ENCODE results near the gene DSEL. TPM values are rescaled to one million over a fixed set of nuclear protein-coding genes. Genes with fewer than 3 reads are reported as not detected.

Gene DSEL
- total RNA-seq, 1 donor from 2014 or later, result 10.9 TPM

DNA sequence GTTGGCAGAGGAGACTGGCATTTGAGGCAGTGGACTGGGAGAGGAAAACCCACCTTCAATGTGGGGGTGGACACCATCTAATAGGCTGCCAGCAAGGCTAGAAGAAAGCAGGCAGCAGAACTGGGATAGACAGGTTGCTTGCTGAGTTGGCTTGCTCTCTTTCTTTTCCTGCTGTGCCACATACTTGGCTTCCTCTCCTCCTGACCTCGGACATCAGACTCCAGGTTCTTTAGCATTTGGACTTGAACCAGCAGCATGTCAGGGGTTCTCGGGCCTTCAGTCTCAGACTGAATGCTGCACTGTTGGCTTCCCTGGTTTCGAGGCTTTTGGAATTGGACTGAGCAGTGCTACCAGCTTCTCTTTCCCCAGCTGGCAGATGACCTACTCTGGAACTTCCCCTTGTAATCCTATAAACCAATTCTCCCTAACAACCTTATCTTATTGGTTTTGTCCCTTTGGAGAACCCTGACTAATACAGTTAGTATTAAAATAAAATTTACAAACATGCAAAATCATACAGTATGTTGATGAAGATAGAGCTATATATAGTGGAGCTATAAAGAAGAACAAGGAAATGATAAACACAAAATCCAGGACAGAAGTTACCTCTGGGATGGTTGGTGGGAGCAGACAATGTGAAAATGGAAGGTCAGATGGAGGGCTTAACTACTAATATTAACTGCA is 15.9 kb downstream of the DSEL start:
- no peaks in the 10 kb centered on the region for H3K4me1 ChIP-seq
- TF ChIP-seq, protein P1, sequence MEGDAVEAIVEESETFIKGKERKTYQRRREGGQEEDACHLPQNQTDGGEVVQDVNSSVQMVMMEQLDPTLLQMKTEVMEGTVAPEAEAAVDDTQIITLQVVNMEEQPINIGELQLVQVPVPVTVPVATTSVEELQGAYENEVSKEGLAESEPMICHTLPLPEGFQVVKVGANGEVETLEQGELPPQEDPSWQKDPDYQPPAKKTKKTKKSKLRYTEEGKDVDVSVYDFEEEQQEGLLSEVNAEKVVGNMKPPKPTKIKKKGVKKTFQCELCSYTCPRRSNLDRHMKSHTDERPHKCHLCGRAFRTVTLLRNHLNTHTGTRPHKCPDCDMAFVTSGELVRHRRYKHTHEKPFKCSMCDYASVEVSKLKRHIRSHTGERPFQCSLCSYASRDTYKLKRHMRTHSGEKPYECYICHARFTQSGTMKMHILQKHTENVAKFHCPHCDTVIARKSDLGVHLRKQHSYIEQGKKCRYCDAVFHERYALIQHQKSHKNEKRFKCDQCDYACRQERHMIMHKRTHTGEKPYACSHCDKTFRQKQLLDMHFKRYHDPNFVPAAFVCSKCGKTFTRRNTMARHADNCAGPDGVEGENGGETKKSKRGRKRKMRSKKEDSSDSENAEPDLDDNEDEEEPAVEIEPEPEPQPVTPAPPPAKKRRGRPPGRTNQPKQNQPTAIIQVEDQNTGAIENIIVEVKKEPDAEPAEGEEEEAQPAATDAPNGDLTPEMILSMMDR (IDR thresholded peaks at IDR 0.05), result no peak
- no peak for DNase-seq

DNA sequence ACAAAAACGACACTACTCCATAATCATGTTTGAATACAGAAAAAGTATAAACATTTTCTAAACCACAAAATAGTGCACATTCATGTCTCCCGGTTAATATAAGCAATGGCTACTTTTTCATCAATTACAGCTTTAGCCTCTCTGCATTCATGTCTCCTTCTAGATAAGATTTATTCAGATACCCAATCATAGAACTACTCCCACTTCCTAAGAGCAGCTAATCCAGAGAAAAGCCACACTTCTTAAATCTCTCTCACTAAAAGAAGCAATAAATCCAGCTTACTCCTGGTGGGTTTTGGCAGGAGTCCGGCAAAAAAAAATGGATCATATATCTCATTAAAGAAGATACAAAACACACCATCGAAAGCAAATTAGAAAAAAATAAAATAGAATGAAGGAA is 20.1 kb downstream of the DSEL start:
- Histone ChIP-seq H3K27ac (no peak overlapping the region), H3K36me3 (no peaks in the 10 kb centered on the region), H3K9me3 (no peaks in the 10 kb centered on the region), H3K4me3 (no peak overlapping the region), H3K4me1 (no peaks in the 10 kb centered on the region), H3K27me3 (no peaks in the 10 kb centered on the region)
- ATAC-seq (no peak), DNase-seq (no peak)
- TF ChIP-seq, protein P1 (IDR thresholded peaks at IDR 0.05), result no peak
- intact Hi-C loops (cut with DNase I), result no loop called here

More for the DNA sequence above, 15.9 kb downstream of the DSEL start:
- intact Hi-C loops (cut with DNase I), result no loop called here
- ATAC-seq, result no peak
- Histone ChIP-seq H3K9me3 (no peaks in the 10 kb centered on the region), H3K4me3 (no peak overlapping the region), H3K36me3 (no peaks in the 10 kb centered on the region), H3K27me3 (no peaks in the 10 kb centered on the region), H3K27ac (no peak overlapping the region)

DNA sequence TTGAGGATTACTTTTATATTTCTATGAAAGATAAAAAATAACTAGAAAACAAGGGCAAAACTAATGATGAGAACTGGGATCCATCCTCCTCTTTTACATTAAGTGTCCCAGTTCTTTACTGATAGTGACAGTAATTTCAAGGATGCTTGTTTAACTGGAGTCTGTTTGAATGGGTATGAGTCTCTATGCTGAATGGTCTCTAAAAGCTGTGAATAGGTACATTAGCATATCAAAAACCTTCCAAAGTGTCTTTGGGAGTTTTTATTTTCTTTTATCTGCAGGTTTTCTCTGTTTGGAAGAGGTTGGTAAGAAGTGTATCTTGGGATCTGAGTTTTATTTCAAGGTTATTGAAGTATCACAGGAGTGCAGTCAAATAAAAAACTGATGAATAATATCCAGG is 30.0 kb downstream of the DSEL start:
- TF ChIP-seq, protein P1 (IDR thresholded peaks at IDR 0.05), result no peak
- ATAC-seq (no peak), DNase-seq (no peak)
- no peaks in the 10 kb centered on the region for H3K36me3 ChIP-seq
- H3K27me3 ChIP-seq, result no peaks in the 10 kb centered on the region
- no peaks in the 10 kb centered on the region for H3K4me1 ChIP-seq
- H3K4me3 ChIP-seq, result no peak overlapping the region
- intact Hi-C loops (cut with DNase I), result no loop called here
- no peak overlapping the region for H3K27ac ChIP-seq
- H3K9me3 ChIP-seq, result no peaks in the 10 kb centered on the region

DNA sequence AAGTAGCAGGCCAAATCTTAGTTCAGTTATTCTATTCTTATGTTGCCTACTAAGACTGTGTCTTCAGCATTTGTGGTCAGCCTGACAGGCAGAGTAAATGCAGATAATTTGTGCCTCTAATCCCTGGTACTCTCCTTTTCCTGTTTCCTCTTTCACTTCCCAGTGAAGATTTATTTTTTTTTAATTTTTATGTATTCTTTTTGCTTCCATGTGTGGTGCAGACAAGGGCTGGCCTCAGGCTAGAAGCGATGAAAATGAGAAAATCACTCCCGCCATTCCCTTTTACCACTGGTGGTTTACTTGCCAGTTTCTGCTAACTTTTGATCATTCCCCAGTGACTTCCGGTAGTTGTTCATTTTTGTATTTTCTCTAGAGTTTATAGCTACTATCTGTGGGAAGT is 30.9 kb downstream of the DSEL start:
- no peak for DNase-seq
- H3K27me3 ChIP-seq, result no peaks in the 10 kb centered on the region
- no peaks in the 10 kb centered on the region for H3K9me3 ChIP-seq
- no peak overlapping the region for H3K27ac ChIP-seq
- intact Hi-C loops (cut with DNase I), result no loop called here
- no peaks in the 10 kb centered on the region for H3K36me3 ChIP-seq
- no peak overlapping the region for H3K4me3 ChIP-seq
- TF ChIP-seq, protein P1 (IDR thresholded peaks at IDR 0.05), result no peak
- H3K4me1 ChIP-seq, result no peaks in the 10 kb centered on the region
- no peak for ATAC-seq

DNA sequence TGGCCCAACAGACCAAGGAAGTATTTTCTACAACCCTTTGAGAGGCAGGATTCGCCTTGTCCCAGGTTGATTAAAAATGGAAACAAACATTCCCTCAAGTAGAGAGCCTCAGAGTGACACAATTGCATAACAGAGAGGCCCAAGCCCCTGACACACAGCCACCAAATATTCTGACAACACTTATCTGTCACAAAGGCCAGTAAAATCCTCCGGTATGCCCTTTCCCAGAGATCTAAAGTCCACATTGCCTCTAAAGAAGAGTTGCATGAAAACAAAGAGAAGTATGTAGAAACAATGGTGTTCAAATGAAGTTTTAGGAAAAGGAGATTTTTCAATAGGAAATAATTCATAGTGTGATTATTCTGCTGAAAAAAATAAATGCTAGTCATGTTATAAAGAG is 32.1 kb downstream of the DSEL start:
- intact Hi-C loops (cut with DNase I), result no loop called here
- no peaks in the 10 kb centered on the region for H3K9me3 ChIP-seq
- no peaks in the 10 kb centered on the region for H3K4me1 ChIP-seq
- TF ChIP-seq, protein P1 (IDR thresholded peaks at IDR 0.05), result no peak
- H3K27ac ChIP-seq, result no peak overlapping the region
- H3K4me3 ChIP-seq, result no peak overlapping the region
- DNase-seq (no peak), ATAC-seq (no peak)
- H3K36me3 ChIP-seq, result no peaks in the 10 kb centered on the region
- no peaks in the 10 kb centered on the region for H3K27me3 ChIP-seq

DNA sequence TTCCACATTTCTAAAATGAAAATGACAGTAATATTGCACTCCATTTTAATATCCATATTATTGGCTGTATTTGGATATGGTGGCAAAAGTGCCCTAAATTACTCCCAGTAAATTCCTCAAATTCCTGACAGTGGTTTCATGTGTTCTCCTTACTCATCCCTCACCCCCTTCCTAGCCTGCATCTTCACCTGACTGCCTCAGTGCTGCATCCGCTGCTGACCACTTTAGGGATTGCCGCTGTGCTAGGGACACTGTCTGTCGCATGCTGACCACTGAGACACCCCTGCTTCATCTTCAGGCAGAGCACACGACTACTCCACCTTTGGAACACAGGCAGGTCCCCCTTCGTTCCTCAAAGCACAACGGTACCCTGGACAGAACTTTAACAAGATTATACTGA is 32.6 kb downstream of the DSEL start:
- Histone ChIP-seq H3K4me3 (no peak overlapping the region), H3K4me1 (no peaks in the 10 kb centered on the region), H3K27ac (no peak overlapping the region), H3K36me3 (no peaks in the 10 kb centered on the region), H3K27me3 (no peaks in the 10 kb centered on the region), H3K9me3 (no peaks in the 10 kb centered on the region)
- intact Hi-C loops (cut with DNase I), result no loop called here
- ATAC-seq (no peak), DNase-seq (no peak)
- TF ChIP-seq, protein P1 (IDR thresholded peaks at IDR 0.05), result no peak

Data from upper lobe of right lung (tissue), 1 donor.